HUES48 (cell line): ENCODE data around the gene KRT9.

Experiments
- H3K27ac ChIP-seq: one replicate; pipeline ENCODE4 v1.7.0; 2013; ENCODE audit warnings: low read depth, low read length, inconsistent platforms
- H3K27me3 ChIP-seq: 2 replicates; pipeline ENCODE4 v1.6.1; 2013; ENCODE audit warnings: mild to moderate bottlenecking, low read length; ENCODE audit not compliant: control insufficient read depth, insufficient read depth
- H3K36me3 ChIP-seq: 2 replicates; pipeline ENCODE4 v1.6.1; 2013; ENCODE audit warnings: low read length; ENCODE audit not compliant: control insufficient read depth, insufficient read depth
- H3K4me1 ChIP-seq: 2 replicates; pipeline ENCODE4 v1.6.1; 2013; ENCODE audit warnings: mild to moderate bottlenecking, low read length; ENCODE audit not compliant: control insufficient read depth, insufficient read depth
- H3K4me3 ChIP-seq: 2 replicates; pipeline ENCODE4 v1.5.1; 2013; ENCODE audit warnings: mild to moderate bottlenecking, low read depth, low read length
- H3K9ac ChIP-seq: 2 replicates; pipeline ENCODE4 v1.6.1; 2013; ENCODE audit warnings: mild to moderate bottlenecking, low read depth, low read length, moderate library complexity
- H3K9me3 ChIP-seq: 2 replicates; pipeline ENCODE4 v1.6.1; 2013; ENCODE audit warnings: low read length; ENCODE audit not compliant: control insufficient read depth, insufficient read depth

Gene KRT9

GRCh38 chr17:41540921-41541625 is 30.8 kb downstream of the KRT9 start:
- H3K36me3 ChIP-seq: no peaks in the 10 kb centered on the region
- H3K27me3 ChIP-seq: no peaks in the 10 kb centered on the region
- peaks cover 13% of the 10 kb centered on the region; the same call in 1 of the 2 replicates for H3K4me1 ChIP-seq
- no peaks in the 10 kb centered on the region for H3K9me3 ChIP-seq
- H3K27ac ChIP-seq: peak overlapping the region; percentile 51
- H3K9ac ChIP-seq: no peak overlapping the region
- H3K4me3 ChIP-seq: no peak overlapping the region

GRCh38 chr17:41539979-41540701 is 31.7 kb downstream of the KRT9 start:
- Histone ChIP-seq H3K4me3 (no peak overlapping the region), H3K27me3 (no peaks in the 10 kb centered on the region), H3K27ac (peak overlapping the region; percentile 51), H3K36me3 (no peaks in the 10 kb centered on the region), H3K4me1 (peaks cover 15% of the 10 kb centered on the region; the same call in 1 of the 2 replicates), H3K9ac (no peak overlapping the region), H3K9me3 (no peaks in the 10 kb centered on the region)

GRCh38 chr17:41539071-41539492 is 32.8 kb downstream of the KRT9 start:
- H3K36me3 ChIP-seq: no peaks in the 10 kb centered on the region
- no peak overlapping the region for H3K4me3 ChIP-seq
- H3K9me3 ChIP-seq: no peaks in the 10 kb centered on the region
- H3K9ac ChIP-seq: no peak overlapping the region
- H3K4me1 ChIP-seq: peaks cover 9% of the 10 kb centered on the region; the same call in 1 of the 2 replicates
- H3K27ac ChIP-seq: peak overlapping the region; percentile 58
- no peaks in the 10 kb centered on the region for H3K27me3 ChIP-seq

GRCh38 chr17:41538565-41538991 is 33.3 kb downstream of the KRT9 start:
- no peak overlapping the region for H3K9ac ChIP-seq
- H3K27ac ChIP-seq: peak overlapping the region; percentile 58
- no peak overlapping the region for H3K4me3 ChIP-seq
- peaks cover 9% of the 10 kb centered on the region; the same call in 1 of the 2 replicates for H3K4me1 ChIP-seq
- no peaks in the 10 kb centered on the region for H3K36me3 ChIP-seq
- H3K27me3 ChIP-seq: no peaks in the 10 kb centered on the region
- no peaks in the 10 kb centered on the region for H3K9me3 ChIP-seq

GRCh38 chr17:41537990-41538389 is 33.9 kb downstream of the KRT9 start:
- Histone ChIP-seq H3K27me3 (no peaks in the 10 kb centered on the region), H3K27ac (no peak overlapping the region), H3K9ac (no peak overlapping the region), H3K4me3 (no peak overlapping the region), H3K9me3 (no peaks in the 10 kb centered on the region), H3K36me3 (no peaks in the 10 kb centered on the region), H3K4me1 (peaks cover 9% of the 10 kb centered on the region; the same call in 1 of the 2 replicates)

GRCh38 chr17:41537614-41537954 is 34.3 kb downstream of the KRT9 start:
- peaks cover 9% of the 10 kb centered on the region; the same call in 1 of the 2 replicates for H3K4me1 ChIP-seq
- no peak overlapping the region for H3K4me3 ChIP-seq
- no peak overlapping the region for H3K27ac ChIP-seq
- no peaks in the 10 kb centered on the region for H3K9me3 ChIP-seq
- no peak overlapping the region for H3K9ac ChIP-seq
- H3K36me3 ChIP-seq: no peaks in the 10 kb centered on the region
- H3K27me3 ChIP-seq: no peaks in the 10 kb centered on the region

- Histone ChIP-seq H3K36me3 (no peaks in the 10 kb centered on the region), H3K4me3 (no peak overlapping the region), H3K4me1 (peaks cover 9% of the 10 kb centered on the region; the same call in 1 of the 2 replicates), H3K27ac (no peak overlapping the region), H3K9me3 (no peaks in the 10 kb centered on the region), H3K27me3 (no peaks in the 10 kb centered on the region), H3K9ac (no peak overlapping the region)
Measured at GRCh38 chr17:41536741-41537613, 34.9 kb downstream of the KRT9 start.

- H3K27ac ChIP-seq: no peak overlapping the region
- H3K27me3 ChIP-seq: no peaks in the 10 kb centered on the region
Measured at GRCh38 chr17:41535764-41536481, 35.9 kb downstream of the KRT9 start.

GRCh38 chr17:41534899-41535546 is 36.8 kb downstream of the KRT9 start:
- Histone ChIP-seq H3K4me3 (no peak overlapping the region), H3K27ac (no peak overlapping the region), H3K9me3 (no peaks in the 10 kb centered on the region), H3K9ac (no peak overlapping the region), H3K36me3 (no peaks in the 10 kb centered on the region), H3K4me1 (peaks cover 9% of the 10 kb centered on the region; the same call in 1 of the 2 replicates), H3K27me3 (no peaks in the 10 kb centered on the region)

More at GRCh38 chr17:41535764-41536481, 35.9 kb downstream of the KRT9 start:
- Histone ChIP-seq H3K36me3 (no peaks in the 10 kb centered on the region), H3K4me1 (peaks cover 9% of the 10 kb centered on the region; the same call in 1 of the 2 replicates), H3K9me3 (no peaks in the 10 kb centered on the region), H3K4me3 (no peak overlapping the region), H3K9ac (no peak overlapping the region)

GRCh38 chr17:41533613-41534012 is 38.2 kb downstream of the KRT9 start:
- Histone ChIP-seq H3K36me3 (no peaks in the 10 kb centered on the region), H3K4me3 (no peak overlapping the region), H3K9ac (no peak overlapping the region), H3K9me3 (no peaks in the 10 kb centered on the region), H3K27me3 (no peaks in the 10 kb centered on the region), H3K4me1 (peaks cover 14% of the 10 kb centered on the region; the same call in 1 of the 2 replicates), H3K27ac (no peak overlapping the region)
